H9 (cell line): ENCODE results near the gene ERC2. TPM values are rescaled to one million over a fixed set of nuclear protein-coding genes. Genes with fewer than 3 reads are reported as not detected.

Experiments used
- DNase-seq: peaks from one replicate; pipeline ENCODE4 v3.0.0-alpha.2; 2017
- H2AFZ ChIP-seq: one replicate; pipeline ENCODE4 v1.6.1; 2013; ENCODE audit warnings: mild to moderate bottlenecking, low read length, control low read depth, moderate library complexity
- H2AK5ac ChIP-seq: 2 replicates; pipeline ENCODE4 v1.6.1; 2013; ENCODE audit warnings: low read length, control low read depth, mixed read lengths; ENCODE audit not compliant: insufficient read length
- H2BK120ac ChIP-seq: one replicate; pipeline ENCODE4 v1.6.1; 2013; ENCODE audit warnings: low read depth, mild to moderate bottlenecking, low read length, control low read depth, inconsistent platforms; ENCODE audit not compliant: poor library complexity, severe bottlenecking
- H2BK12ac ChIP-seq: 2 replicates; pipeline ENCODE4 v1.6.1; 2013; ENCODE audit warnings: low read length, control low read depth, mixed read lengths, low read depth; ENCODE audit not compliant: insufficient read length
- H2BK15ac ChIP-seq: 2 replicates; pipeline ENCODE4 v1.6.1; 2013; ENCODE audit warnings: low read depth, low read length, control low read depth
- H2BK20ac ChIP-seq: one replicate; pipeline ENCODE4 v1.6.1; 2013; ENCODE audit warnings: low read depth, mild to moderate bottlenecking, low read length, control low read depth, inconsistent platforms; ENCODE audit not compliant: poor library complexity, severe bottlenecking
- H2BK5ac ChIP-seq: 2 replicates; pipeline ENCODE4 v1.6.1; 2013; ENCODE audit warnings: low read length, control low read depth, mixed read lengths; ENCODE audit not compliant: insufficient read length
- H3K14ac ChIP-seq: 2 replicates; pipeline ENCODE4 v1.6.1; 2013; ENCODE audit warnings: low read length, control low read depth; ENCODE audit not compliant: insufficient read depth
- H3K18ac ChIP-seq: 2 replicates; pipeline ENCODE4 v1.6.1; 2013; ENCODE audit warnings: low read depth, mild to moderate bottlenecking, mixed read lengths, low read length, control low read depth; ENCODE audit not compliant: insufficient read length
- H3K23ac ChIP-seq: 2 replicates; pipeline ENCODE4 v1.6.1; 2013; ENCODE audit warnings: low read length, control low read depth, mixed read lengths, low read depth; ENCODE audit not compliant: insufficient read length
- H3K23me2 ChIP-seq: 2 replicates; pipeline ENCODE4 v1.6.1; 2013; ENCODE audit warnings: low read depth, mild to moderate bottlenecking, mixed read lengths, low read length, control low read depth; ENCODE audit not compliant: insufficient read length, poor library complexity, severe bottlenecking
- H3K27ac ChIP-seq: 2 replicates; pipeline ENCODE4 v1.5.1; 2013; ENCODE audit warnings: low read length, control low read depth, mixed read lengths, low read depth; ENCODE audit not compliant: insufficient read length
- H3K27me3 ChIP-seq: 2 replicates; pipeline ENCODE4 v1.6.1; 2013; ENCODE audit warnings: low read length, control low read depth, inconsistent platforms; ENCODE audit not compliant: insufficient read depth
- H3K4ac ChIP-seq: 2 replicates; pipeline ENCODE4 v1.6.1; 2013; ENCODE audit warnings: low read depth, mild to moderate bottlenecking, control low read depth, inconsistent platforms, low read length, moderate library complexity
- H3K4me1 ChIP-seq: 2 replicates; pipeline ENCODE4 v1.6.1; 2013; ENCODE audit warnings: low read length, control low read depth, inconsistent platforms; ENCODE audit not compliant: insufficient read depth
- H3K4me2 ChIP-seq: 2 replicates; pipeline ENCODE4 v1.6.1; 2013; ENCODE audit warnings: low read length, control low read depth, mixed read lengths; ENCODE audit not compliant: insufficient read length, insufficient read depth
- H3K56ac ChIP-seq: 2 replicates; pipeline ENCODE4 v1.6.1; 2013; ENCODE audit warnings: low read depth, mild to moderate bottlenecking, mixed read lengths, low read length, control low read depth; ENCODE audit not compliant: insufficient read length
- H3K79me1 ChIP-seq: 2 replicates; pipeline ENCODE4 v1.6.1; 2013; ENCODE audit warnings: low read depth, mild to moderate bottlenecking, moderate library complexity, low read length, control low read depth, inconsistent platforms; ENCODE audit not compliant: insufficient read depth, poor library complexity, severe bottlenecking
- H3K79me2 ChIP-seq: 2 replicates; pipeline ENCODE4 v1.6.1; 2013; ENCODE audit warnings: low read length, control low read depth, inconsistent platforms; ENCODE audit not compliant: insufficient read depth
- H3K9ac ChIP-seq: 2 replicates; pipeline ENCODE4 v1.6.1; 2013; ENCODE audit warnings: low read length, control low read depth, mixed read lengths; ENCODE audit not compliant: insufficient read length; ENCODE audit errors: extremely low read depth
- H3K9me3 ChIP-seq: one replicate; pipeline ENCODE4 v1.6.1; 2013; ENCODE audit warnings: low read depth, low read length, inconsistent platforms; ENCODE audit not compliant: control insufficient read depth
- H3T11ph ChIP-seq: one replicate; pipeline ENCODE4 v1.6.1; 2013; ENCODE audit warnings: mild to moderate bottlenecking, low read length, control low read depth, inconsistent platforms
- H4K20me1 ChIP-seq: one replicate; pipeline ENCODE4 v1.6.1; 2013; ENCODE audit not compliant: control insufficient read depth, insufficient read length, insufficient read depth
- H4K5ac ChIP-seq: 2 replicates; pipeline ENCODE4 v1.6.1; 2013; ENCODE audit warnings: low read depth, mild to moderate bottlenecking, mixed read lengths, low read length, control low read depth; ENCODE audit not compliant: insufficient read length
- H4K8ac ChIP-seq: replicated peaks from 2 replicates; pipeline ENCODE4 v1.6.1; 2013; ENCODE audit warnings: low read length, control low read depth, mixed read lengths, low read depth; ENCODE audit not compliant: insufficient read length
- H4K91ac ChIP-seq: 2 replicates; pipeline ENCODE4 v1.6.1; 2013; ENCODE audit warnings: low read depth, mild to moderate bottlenecking, moderate library complexity, mixed read lengths, low read length, control low read depth; ENCODE audit not compliant: insufficient read length
- H3K27ac Mint-ChIP-seq, 3 experiments: 2 replicates in 2 of 3; 3 replicates in 1 of 3; pipeline ENCODE4 v1.8.0; 2020 to 2021; ENCODE audit warnings: mixed read lengths in 3 of 3, mild to moderate bottlenecking in 1 of 3, moderate library complexity in 1 of 3
- H3K27me3 Mint-ChIP-seq: 2 replicates; pipeline ENCODE4 v1.8.0; 2021; ENCODE audit warnings: low read depth, mild to moderate bottlenecking, moderate library complexity, mixed read lengths
- H3K36me3 Mint-ChIP-seq, 3 experiments: 2 replicates in 2 of 3; 3 replicates in 1 of 3; pipeline ENCODE4 v1.8.0; 2020 to 2021; ENCODE audit warnings: low read depth in 3 of 3, mixed read lengths in 3 of 3; ENCODE audit not compliant: insufficient read depth in 1 of 3
- H3K4me1 Mint-ChIP-seq, 2 experiments: 2 replicates each; pipeline ENCODE4 v1.8.0; 2020; ENCODE audit warnings: mixed read lengths in 2 of 2
- H3K4me3 Mint-ChIP-seq, 2 experiments: 2 replicates in 1 of 2; 3 replicates in 1 of 2; pipeline ENCODE4 v1.8.0; 2020 to 2021; ENCODE audit warnings: mild to moderate bottlenecking in 2 of 2, mixed read lengths in 2 of 2, moderate library complexity in 1 of 2
- H3K9me3 Mint-ChIP-seq, 2 experiments: 2 replicates in 1 of 2; 3 replicates in 1 of 2; pipeline ENCODE4 v1.8.0; 2020; ENCODE audit warnings: mild to moderate bottlenecking in 2 of 2, mixed read lengths in 2 of 2, moderate library complexity in 1 of 2
- WGBS: extraction: QIAGEN DNeasy Blood & Tissue Kit; methylation state at CpG from one replicate; pipeline ENCODE4 v1.1.7; 2013; ENCODE audit warnings: missing lambda C conversion rate, low lambda C conversion rate, mixed read lengths; ENCODE audit not compliant: insufficient read length; ENCODE audit errors: extremely low coverage; 5-methylcytosine and 5-hydroxymethylcytosine counted together
- total RNA-seq: library from RNA; stranded (reverse); gene quantifications from 2 replicates; pipeline ENCODE4 v1.2.1, GENCODE V29; 2021
- TF ChIP-seq, protein P1 (sequence below): fragments of 200-600 bp; sonication (generic); conservative IDR thresholded peaks from 3 replicates; pipeline ENCODE4 v1.8.0; 2021; ENCODE audit warnings: antibody characterized with exemption, mild to moderate bottlenecking

ERC2 gene
- total RNA-seq, 1 experiment from 2014 or later: 15.4 TPM

DNA sequence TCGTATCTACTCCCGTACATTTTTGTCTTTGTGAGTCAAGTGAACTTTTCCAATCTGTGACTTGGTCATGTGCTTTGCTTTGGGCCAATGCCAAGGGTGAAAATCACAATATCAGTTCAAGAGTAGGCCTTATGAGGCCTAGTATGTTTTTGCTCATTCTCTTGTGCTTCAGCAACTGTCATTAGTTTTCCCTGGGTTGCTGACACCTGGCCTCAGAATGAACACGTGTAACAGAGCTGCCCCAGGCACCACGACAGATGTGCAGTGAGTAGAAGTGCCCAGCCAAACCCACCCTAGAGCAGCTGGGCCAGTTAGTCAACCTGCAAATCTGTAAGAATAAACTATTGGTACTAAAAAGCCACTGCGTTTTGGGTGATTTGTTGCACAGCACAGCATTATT is 520.9 kb downstream of the ERC2 start:
- Mint-ChIP-seq H3K4me3 (no peak overlapping the region), H3K36me3 (no peaks in the 10 kb centered on the region; a peak in 1 of 7 replicates), H3K4me1 (no peaks in the 10 kb centered on the region), H3K27ac (0 out of 7 replicates have a peak overlapping the region, but pooled peaks of 1 of the 3 experiments have one; percentile 14), H3K27me3 (no peaks in the 10 kb centered on the region), H3K9me3 (no peaks in the 10 kb centered on the region)
- Histone ChIP-seq H3K9ac (no peak overlapping the region), H3K14ac (no peak overlapping the region), H3K4me2 (no peak overlapping the region), H3K27ac (no peak overlapping the region), H3K79me1 (no peaks in the 10 kb centered on the region), H4K91ac (no peak overlapping the region), H3K79me2 (no peaks in the 10 kb centered on the region), H2AK5ac (no peak overlapping the region), H4K8ac (no peak overlapping the region), H2BK20ac (no peak overlapping the region), H4K20me1 (no peaks in the 10 kb centered on the region), H3K4me1 (no peaks in the 10 kb centered on the region), H2AFZ (no peak overlapping the region), H2BK5ac (no peak overlapping the region), H2BK12ac (no peak overlapping the region), H3K9me3 (no peaks in the 10 kb centered on the region), H3K23me2 (no peaks in the 10 kb centered on the region), H2BK120ac (no peak overlapping the region), H4K5ac (no peak overlapping the region), H2BK15ac (no peak overlapping the region), H3K56ac (no peak overlapping the region), H3K23ac (no peak overlapping the region), H3K18ac (no peak overlapping the region), H3T11ph (no peak overlapping the region), H3K4ac (no peak overlapping the region), H3K27me3 (no peaks in the 10 kb centered on the region)
- WGBS: no CpG with 5 or more reads among the region's 5 CpGs
- TF ChIP-seq, protein P1, sequence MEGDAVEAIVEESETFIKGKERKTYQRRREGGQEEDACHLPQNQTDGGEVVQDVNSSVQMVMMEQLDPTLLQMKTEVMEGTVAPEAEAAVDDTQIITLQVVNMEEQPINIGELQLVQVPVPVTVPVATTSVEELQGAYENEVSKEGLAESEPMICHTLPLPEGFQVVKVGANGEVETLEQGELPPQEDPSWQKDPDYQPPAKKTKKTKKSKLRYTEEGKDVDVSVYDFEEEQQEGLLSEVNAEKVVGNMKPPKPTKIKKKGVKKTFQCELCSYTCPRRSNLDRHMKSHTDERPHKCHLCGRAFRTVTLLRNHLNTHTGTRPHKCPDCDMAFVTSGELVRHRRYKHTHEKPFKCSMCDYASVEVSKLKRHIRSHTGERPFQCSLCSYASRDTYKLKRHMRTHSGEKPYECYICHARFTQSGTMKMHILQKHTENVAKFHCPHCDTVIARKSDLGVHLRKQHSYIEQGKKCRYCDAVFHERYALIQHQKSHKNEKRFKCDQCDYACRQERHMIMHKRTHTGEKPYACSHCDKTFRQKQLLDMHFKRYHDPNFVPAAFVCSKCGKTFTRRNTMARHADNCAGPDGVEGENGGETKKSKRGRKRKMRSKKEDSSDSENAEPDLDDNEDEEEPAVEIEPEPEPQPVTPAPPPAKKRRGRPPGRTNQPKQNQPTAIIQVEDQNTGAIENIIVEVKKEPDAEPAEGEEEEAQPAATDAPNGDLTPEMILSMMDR: no peak
- DNase-seq: no peak
